K562 (cell line): ENCODE measurements around the gene LTBP1. TPM values are rescaled to one million over a fixed set of nuclear protein-coding genes. Genes with fewer than 3 reads are reported as not detected.

Experiments
- ARID1B ChIP-seq: fragments of 450-650 bp; IDR thresholded peaks from 2 replicates; pipeline ENCODE4 v1.6.1; 2016; ENCODE audit warnings: antibody characterized with exemption, mild to moderate bottlenecking, inconsistent platforms
- COPS2 ChIP-seq: fragments of 450-650 bp; conservative IDR thresholded peaks from 2 replicates; pipeline ENCODE4 v1.6.1; 2016; ENCODE audit warnings: mild to moderate bottlenecking, moderate library complexity
- CXXC5 ChIP-seq: fragments of 250-450 bp; sonication (Bioruptor Pico); IDR thresholded peaks from 2 replicates; pipeline ENCODE4 v1.8.0; 2022; ENCODE audit warnings: inconsistent platforms, mild to moderate bottlenecking, moderate library complexity
- GATA2 ChIP-seq: sonication (generic); formaldehyde crosslinking; IDR thresholded peaks from 2 replicates; pipeline ENCODE4 v1.4.0; 2020; ENCODE audit warnings: mild to moderate bottlenecking, missing genetic modification reagents
- GTF2A2 ChIP-seq: IDR thresholded peaks from 2 replicates; pipeline ENCODE4 v1.6.1; 2016; ENCODE audit warnings: mild to moderate bottlenecking, missing genetic modification characterization, missing compliant biosample characterization
- GTF2E2 ChIP-seq: fragments of 200-800 bp; sonication (Bioruptor generic); IDR thresholded peaks from 2 replicates; pipeline ENCODE4 v1.6.1; 2016; ENCODE audit warnings: missing genetic modification characterization, missing compliant biosample characterization
- KAT8 ChIP-seq: fragments of 450-650 bp; IDR thresholded peaks from 2 replicates; pipeline ENCODE4 v1.6.1; 2016; ENCODE audit warnings: low read depth, mild to moderate bottlenecking
- MAFG ChIP-seq: fragments of 450-650 bp; conservative IDR thresholded peaks from 2 replicates; pipeline ENCODE4 v1.6.1; 2016; ENCODE audit warnings: missing genetic modification characterization, missing compliant biosample characterization
- MECOM ChIP-seq: fragments of 250-450 bp; sonication (Bioruptor Pico); IDR thresholded peaks from 2 replicates; pipeline ENCODE4 v1.8.0; 2022; ENCODE audit warnings: inconsistent platforms
- MYC ChIP-seq, 2 experiments: fragments of 250-450 bp in 1 of 2; sonication (Bioruptor Pico) in 1 of 2; IDR thresholded peaks; 2 replicates each; pipeline versions ENCODE4 v1.5.1 to v1.6.1; 2012 to 2021; ENCODE audit warnings: low read depth in 2 of 2, borderline replicate concordance in 1 of 2, improper control_type of control experiment in 1 of 2, low read length in 1 of 2, mild to moderate bottlenecking in 1 of 2, moderate library complexity in 1 of 2
- NR2C1 ChIP-seq, 2 experiments: fragments of 450-650 bp; IDR thresholded peaks; 2 replicates each; pipeline ENCODE4 v1.6.1; 2017; ENCODE audit warnings: mild to moderate bottlenecking in 2 of 2, antibody characterized with exemption in 1 of 2, inconsistent platforms in 1 of 2, missing compliant biosample characterization in 1 of 2, missing genetic modification characterization in 1 of 2
- RFX7 ChIP-seq: fragments of 250-450 bp; sonication (Bioruptor Pico); IDR thresholded peaks from 2 replicates; pipeline ENCODE4 v1.5.1; 2021; ENCODE audit warnings: mild to moderate bottlenecking
- RNF2 ChIP-seq: sonication (generic); IDR thresholded peaks from 2 replicates; pipeline ENCODE4 v1.6.1; 2016
- SMARCE1 ChIP-seq: fragments of 450-650 bp; IDR thresholded peaks from 2 replicates; pipeline ENCODE4 v1.7.1; 2016; ENCODE audit warnings: mild to moderate bottlenecking
- STAT5A ChIP-seq: IDR thresholded peaks from 2 replicates; pipeline ENCODE4 v1.6.1; 2012; ENCODE audit warnings: low read length, inconsistent platforms, borderline replicate concordance
- TAL1 ChIP-seq: fragments of 450-650 bp; IDR thresholded peaks from 2 replicates; pipeline ENCODE4 v1.6.1; 2016; ENCODE audit warnings: mild to moderate bottlenecking
- TEAD1 ChIP-seq, 2 experiments: fragments of 450-650 bp in 1 of 2; sonication (generic) in 1 of 2; formaldehyde crosslinking; IDR thresholded peaks; 2 replicates each; pipeline versions ENCODE4 v1.4.0 to v1.8.0; 2020 to 2022; ENCODE audit warnings: mild to moderate bottlenecking in 2 of 2, missing genetic modification reagents in 1 of 2
- TEAD2 ChIP-seq: fragments of 450-650 bp; IDR thresholded peaks from 2 replicates; pipeline ENCODE4 v1.6.1; 2016; ENCODE audit warnings: missing genetic modification characterization, control low read depth, missing compliant biosample characterization
- WHSC1 ChIP-seq: IDR thresholded peaks from one replicate; pipeline ENCODE4 v1.6.1; 2012; ENCODE audit warnings: low read length, control low read depth, inconsistent platforms
- ZNF121 ChIP-seq: sonication (generic); formaldehyde crosslinking; conservative IDR thresholded peaks from 2 replicates; pipeline ENCODE4 v1.8.0; 2022; ENCODE audit warnings: missing genetic modification reagents
- ZNF274 ChIP-seq: IDR thresholded peaks from 2 replicates; pipeline ENCODE4 v1.6.1; 2011; ENCODE audit warnings: low read depth, mild to moderate bottlenecking, low read length, moderate library complexity, borderline replicate concordance
- ZNF668 ChIP-seq: fragments of 250-450 bp; sonication (Bioruptor Pico); IDR thresholded peaks from 2 replicates; pipeline ENCODE4 v1.8.0; 2022; ENCODE audit warnings: mild to moderate bottlenecking, inconsistent platforms
- polyA plus RNA-seq, 8 experiments: library from polyadenylated mRNA; depleted of rRNA in 4 of 8; stranded (reverse) in 5 of 8; unstranded in 3 of 8; fragments of >200 nt; fragmentation: Nextera tagmentation in 2 of 8; fragmentation: Illumina TruSeq in 1 of 8; extraction: Ambion mirVana in 2 of 8; extraction: Trizol in 1 of 8; gene quantifications; 2 replicates each; pipeline versions ENCODE4 v1.2.1 to v1.2.3, GENCODE V29; 2011 to 2014; ENCODE audit warnings: inconsistent platforms in 1 of 8, missing spikeins in 1 of 8
- total RNA-seq, 7 experiments: library from RNA; depleted of rRNA in 6 of 7; stranded (reverse); fragments of >200 nt in 6 of 7; fragmentation: Illumina TruSeq in 2 of 7; extraction: Trizol in 2 of 7; gene quantifications; 2 replicates each; pipeline versions ENCODE4 v1.2.1 to v1.2.3, GENCODE V29; 2011 to 2021; ENCODE audit warnings: low replicate concordance in 1 of 7
- TF ChIP-seq, protein P1 (sequence below): sonication (generic); formaldehyde crosslinking; IDR thresholded peaks from 2 replicates; pipeline ENCODE4 v1.8.1; 2023; ENCODE audit warnings: mild to moderate bottlenecking, missing genetic modification reagents
- TF ChIP-seq, protein P2 (sequence below): fragments of 450-650 bp; IDR thresholded peaks from 2 replicates; pipeline ENCODE4 v1.6.1; 2016; ENCODE audit warnings: mild to moderate bottlenecking
- TF ChIP-seq, protein P3 (sequence below): sonication (generic); formaldehyde crosslinking; IDR thresholded peaks from 2 replicates; pipeline ENCODE4 v1.8.0; 2022; ENCODE audit warnings: mild to moderate bottlenecking, missing genetic modification reagents

Gene LTBP1
- total and polyA plus RNA-seq, 9 of the 15 experiments (the other 6 are each of a cell fraction or from before 2014, with no cell fraction given) = 3.6 to 16.4 (median 8.5) TPM

DNA sequence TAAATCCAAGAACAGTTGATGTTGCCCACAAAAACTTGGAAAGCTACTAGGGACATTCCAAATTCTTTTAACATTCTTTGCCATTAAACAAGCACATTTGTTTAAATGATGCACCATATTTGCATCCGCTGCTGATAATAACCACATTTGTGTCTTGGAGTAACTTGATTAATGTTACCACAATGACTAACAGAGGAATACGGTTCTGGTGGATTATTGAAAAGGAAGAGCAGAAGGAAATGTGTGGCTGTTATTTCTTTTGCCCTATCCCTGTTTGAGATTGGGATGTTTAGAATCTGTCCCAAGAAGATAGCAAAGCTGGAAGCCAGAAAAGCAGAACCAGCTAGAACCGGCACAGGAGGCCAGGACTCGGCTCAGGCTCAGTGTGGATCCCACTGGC lies 490.5 kb downstream of the LTBP1 start (continued):
- TF ChIP-seq GATA2 (CRISPR knock-in tag) (0 out of 2 replicates have a peak, but pooled peaks have one; percentile 22), KAT8 (no peak), GTF2A2 (no peak), NR2C1 (IDR thresholded peaks at IDR 0.05) (no peak), NR2C1 (tag; IDR thresholded peaks at IDR 0.05) (no peak), WHSC1 (no peak), COPS2 (no peak), RFX7 (CRISPR knock-in tag) (no peak), MAFG (tag) (peak; percentile 39), RNF2 (peak; percentile 45; the same call in 1 of the 2 replicates), STAT5A (0 out of 2 replicates have a peak, but pooled peaks have one; percentile 21), ARID1B (peak; percentile 81), MECOM (CRISPR knock-in tag) (no peak), ZNF121 (CRISPR knock-in tag) (no peak), GTF2E2 (tag) (no peak), TEAD2 (no peak), CXXC5 (CRISPR knock-in tag) (0 out of 2 replicates have a peak, but pooled peaks have one; percentile 10), MYC (IDR thresholded peaks at IDR 0.05; ENCODE audit: low read depth, low read length) (no peak), MYC (CRISPR knock-in tag; IDR thresholded peaks at IDR 0.05; ENCODE audit: borderline replicate concordance, low read depth) (no peak), TEAD1 (CRISPR knock-in tag; IDR thresholded peaks at IDR 0.05) (peak in 1 of 2 experiments; percentile 43; a peak in 1 of 4 replicates), ZNF668 (no peak), TAL1 (peak; percentile 71), SMARCE1 (peak; percentile 61; the same call in 1 of the 2 replicates), ZNF274 (no peak)
- TF ChIP-seq, protein P1, sequence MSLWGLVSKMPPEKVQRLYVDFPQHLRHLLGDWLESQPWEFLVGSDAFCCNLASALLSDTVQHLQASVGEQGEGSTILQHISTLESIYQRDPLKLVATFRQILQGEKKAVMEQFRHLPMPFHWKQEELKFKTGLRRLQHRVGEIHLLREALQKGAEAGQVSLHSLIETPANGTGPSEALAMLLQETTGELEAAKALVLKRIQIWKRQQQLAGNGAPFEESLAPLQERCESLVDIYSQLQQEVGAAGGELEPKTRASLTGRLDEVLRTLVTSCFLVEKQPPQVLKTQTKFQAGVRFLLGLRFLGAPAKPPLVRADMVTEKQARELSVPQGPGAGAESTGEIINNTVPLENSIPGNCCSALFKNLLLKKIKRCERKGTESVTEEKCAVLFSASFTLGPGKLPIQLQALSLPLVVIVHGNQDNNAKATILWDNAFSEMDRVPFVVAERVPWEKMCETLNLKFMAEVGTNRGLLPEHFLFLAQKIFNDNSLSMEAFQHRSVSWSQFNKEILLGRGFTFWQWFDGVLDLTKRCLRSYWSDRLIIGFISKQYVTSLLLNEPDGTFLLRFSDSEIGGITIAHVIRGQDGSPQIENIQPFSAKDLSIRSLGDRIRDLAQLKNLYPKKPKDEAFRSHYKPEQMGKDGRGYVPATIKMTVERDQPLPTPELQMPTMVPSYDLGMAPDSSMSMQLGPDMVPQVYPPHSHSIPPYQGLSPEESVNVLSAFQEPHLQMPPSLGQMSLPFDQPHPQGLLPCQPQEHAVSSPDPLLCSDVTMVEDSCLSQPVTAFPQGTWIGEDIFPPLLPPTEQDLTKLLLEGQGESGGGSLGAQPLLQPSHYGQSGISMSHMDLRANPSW (CRISPR knock-in tag) = no peak
- TF ChIP-seq, protein P2, sequence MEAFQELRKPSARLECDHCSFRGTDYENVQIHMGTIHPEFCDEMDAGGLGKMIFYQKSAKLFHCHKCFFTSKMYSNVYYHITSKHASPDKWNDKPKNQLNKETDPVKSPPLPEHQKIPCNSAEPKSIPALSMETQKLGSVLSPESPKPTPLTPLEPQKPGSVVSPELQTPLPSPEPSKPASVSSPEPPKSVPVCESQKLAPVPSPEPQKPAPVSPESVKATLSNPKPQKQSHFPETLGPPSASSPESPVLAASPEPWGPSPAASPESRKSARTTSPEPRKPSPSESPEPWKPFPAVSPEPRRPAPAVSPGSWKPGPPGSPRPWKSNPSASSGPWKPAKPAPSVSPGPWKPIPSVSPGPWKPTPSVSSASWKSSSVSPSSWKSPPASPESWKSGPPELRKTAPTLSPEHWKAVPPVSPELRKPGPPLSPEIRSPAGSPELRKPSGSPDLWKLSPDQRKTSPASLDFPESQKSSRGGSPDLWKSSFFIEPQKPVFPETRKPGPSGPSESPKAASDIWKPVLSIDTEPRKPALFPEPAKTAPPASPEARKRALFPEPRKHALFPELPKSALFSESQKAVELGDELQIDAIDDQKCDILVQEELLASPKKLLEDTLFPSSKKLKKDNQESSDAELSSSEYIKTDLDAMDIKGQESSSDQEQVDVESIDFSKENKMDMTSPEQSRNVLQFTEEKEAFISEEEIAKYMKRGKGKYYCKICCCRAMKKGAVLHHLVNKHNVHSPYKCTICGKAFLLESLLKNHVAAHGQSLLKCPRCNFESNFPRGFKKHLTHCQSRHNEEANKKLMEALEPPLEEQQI = peak; percentile 28; the same call in 1 of the 2 replicates
- TF ChIP-seq, protein P3, sequence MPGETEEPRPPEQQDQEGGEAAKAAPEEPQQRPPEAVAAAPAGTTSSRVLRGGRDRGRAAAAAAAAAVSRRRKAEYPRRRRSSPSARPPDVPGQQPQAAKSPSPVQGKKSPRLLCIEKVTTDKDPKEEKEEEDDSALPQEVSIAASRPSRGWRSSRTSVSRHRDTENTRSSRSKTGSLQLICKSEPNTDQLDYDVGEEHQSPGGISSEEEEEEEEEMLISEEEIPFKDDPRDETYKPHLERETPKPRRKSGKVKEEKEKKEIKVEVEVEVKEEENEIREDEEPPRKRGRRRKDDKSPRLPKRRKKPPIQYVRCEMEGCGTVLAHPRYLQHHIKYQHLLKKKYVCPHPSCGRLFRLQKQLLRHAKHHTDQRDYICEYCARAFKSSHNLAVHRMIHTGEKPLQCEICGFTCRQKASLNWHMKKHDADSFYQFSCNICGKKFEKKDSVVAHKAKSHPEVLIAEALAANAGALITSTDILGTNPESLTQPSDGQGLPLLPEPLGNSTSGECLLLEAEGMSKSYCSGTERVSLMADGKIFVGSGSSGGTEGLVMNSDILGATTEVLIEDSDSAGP (CRISPR knock-in tag) = no peak
